Common myeloid progenitor, CD34-positive (primary cell): ENCODE results near the gene TDRKH.
"Not testable (repeated sequence)": the region's sequence is repeated elsewhere in the genome, so short reads cannot be mapped to it uniquely, and the experiment has no call there.

Experiments used
- CTCF ChIA-PET: fragments of 350-600 bp; sonication (Branson Sonifier 250); formaldehyde crosslinking; loops from one replicate; lab custom pipeline; 2021; ENCODE audit warnings: antibody characterized with exemption; lab: Charles Lee
- POLR2A ChIA-PET: fragments of 350-600 bp; sonication (Branson Sonifier 250); formaldehyde crosslinking; loops from one replicate; lab custom pipeline; 2021; ENCODE audit warnings: antibody characterized with exemption; lab: Charles Lee
- DNase-seq, 3 donors: peaks; one replicate each; pipeline versions ENCODE4 v3.0.0 to v3.0.0-alpha.2; 2013
- H3K27ac ChIP-seq, 2 experiments: 1 replicate in 1 of 2; 2 replicates in 1 of 2; pipeline ENCODE4 v1.7.0; 2013; ENCODE audit warnings: inconsistent platforms in 2 of 2, low read length in 2 of 2, mild to moderate bottlenecking in 2 of 2, low read depth in 1 of 2, moderate library complexity in 1 of 2; ENCODE audit not compliant: severe bottlenecking in 2 of 2, insufficient read depth in 1 of 2, poor library complexity in 1 of 2
- H3K27me3 ChIP-seq, 5 experiments: replicated peaks in 2 of 5; 1 replicate in 3 of 5; 2 replicates in 2 of 5; pipeline versions ENCODE4 v1.6.1 to v1.7.0; 2013; ENCODE audit warnings: low read length in 4 of 5, mild to moderate bottlenecking in 2 of 5, moderate library complexity in 2 of 5, inconsistent platforms in 1 of 5; ENCODE audit not compliant: insufficient read depth in 5 of 5, control insufficient read depth in 4 of 5
- H3K36me3 ChIP-seq, 4 experiments: 1 replicate in 2 of 4; 2 replicates in 2 of 4; pipeline versions ENCODE4 v1.6.1 to v1.7.0; 2013; ENCODE audit warnings: low read length in 3 of 4, control low read depth in 1 of 4, mild to moderate bottlenecking in 1 of 4; ENCODE audit not compliant: control insufficient read depth in 4 of 4, insufficient read depth in 4 of 4
- H3K4me1 ChIP-seq, 4 experiments: 1 replicate in 3 of 4; 2 replicates in 1 of 4; pipeline versions ENCODE4 v1.6.1 to v1.7.1; 2013; ENCODE audit warnings: low read length in 3 of 4, mild to moderate bottlenecking in 3 of 4, control low read depth in 1 of 4, inconsistent platforms in 1 of 4, moderate library complexity in 1 of 4; ENCODE audit not compliant: control insufficient read depth in 4 of 4, insufficient read depth in 4 of 4; ENCODE audit errors: control extremely low read depth in 1 of 4
- H3K4me3 ChIP-seq, 7 experiments: 1 replicate in 4 of 7; 2 replicates in 3 of 7; pipeline versions ENCODE4 v1.5.1 to v1.7.0; 2013; ENCODE audit warnings: mild to moderate bottlenecking in 7 of 7, low read length in 6 of 7, moderate library complexity in 6 of 7, inconsistent platforms in 2 of 7, low read depth in 2 of 7, control low read depth in 1 of 7; ENCODE audit not compliant: insufficient read depth in 4 of 7, control insufficient read depth in 1 of 7; ENCODE audit errors: extremely low read depth in 1 of 7
- H3K9me3 ChIP-seq, 5 experiments: 1 replicate in 4 of 5; 2 replicates in 1 of 5; pipeline versions ENCODE4 v1.6.1 to v1.7.1; 2013; ENCODE audit warnings: low read length in 4 of 5, mild to moderate bottlenecking in 2 of 5, inconsistent platforms in 1 of 5, low read depth in 1 of 5, moderate library complexity in 1 of 5; ENCODE audit not compliant: control insufficient read depth in 4 of 5, insufficient read depth in 2 of 5; ENCODE audit errors: control extremely low read depth in 1 of 5
- WGBS: methylation state at CpG from one replicate; pipeline ENCODE4 v1.1.5; 2013; ENCODE audit not compliant: insufficient coverage; 5-methylcytosine and 5-hydroxymethylcytosine counted together

Gene TDRKH

DNA sequence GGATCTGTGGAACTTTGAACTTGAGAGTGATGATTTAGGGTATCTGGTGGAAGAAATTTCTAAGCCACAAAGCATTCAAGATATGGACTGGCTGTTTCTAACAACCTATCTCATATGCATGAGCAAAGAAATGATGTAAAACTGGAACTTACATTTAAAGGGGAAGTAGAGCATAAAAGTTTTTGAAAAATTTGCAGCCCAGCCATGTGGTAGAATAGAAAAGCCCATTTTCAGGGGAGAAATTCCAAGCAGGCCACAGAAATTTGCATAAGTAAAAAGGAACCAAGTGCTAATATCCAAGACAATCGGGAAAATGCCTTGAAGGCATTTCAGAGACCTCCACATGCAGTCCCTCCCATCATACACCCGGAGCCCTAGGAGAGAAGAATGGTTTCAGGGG lies 53.3 kb downstream of the TDRKH start:
- Histone ChIP-seq H3K27me3 (peaks cover 0 to 5% (median 0%) of the 10 kb centered on the region in 5 experiments), H3K4me1 (peaks cover 0 to 6% (median 0%) of the 10 kb centered on the region in 4 experiments), H3K27ac (no peak overlapping the region), H3K36me3 (no peaks in the 10 kb centered on the region), H3K9me3 (peaks cover 0 to 15% (median 9%) of the 10 kb centered on the region in 5 experiments), H3K4me3 (no peak overlapping the region)
- CTCF ChIA-PET = interaction anchor here (1.0 to 2.6 kb wide), 2 partner anchors 25 to 74 kb away, joined by 3 to 5 read pairs; no protein-coding TSS in a partner anchor
- DNase-seq = no peak
- POLR2A ChIA-PET = no interaction called here
- 88% methylated on average over 2 of the region's 2 CpGs for WGBS

DNA sequence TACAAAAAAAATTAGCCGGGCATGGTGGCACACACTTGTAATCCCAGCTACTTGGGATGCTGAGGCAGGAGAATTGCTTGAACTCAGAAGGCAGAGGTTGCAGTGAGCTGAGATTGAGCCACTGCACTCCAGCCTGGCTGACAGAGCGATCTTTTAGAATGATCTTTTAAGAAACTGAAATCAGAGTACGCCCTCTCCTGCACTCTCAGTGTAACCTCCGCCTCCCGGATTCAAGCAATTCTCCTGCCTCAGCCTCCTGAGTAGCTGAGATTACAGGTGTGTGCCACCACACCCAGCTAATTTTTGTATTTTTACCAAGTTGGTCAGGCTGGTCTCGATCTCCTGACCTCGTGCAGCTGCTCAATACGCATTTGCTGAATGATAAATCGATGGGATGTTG lies 56.3 kb downstream of the TDRKH start:
- H3K36me3 ChIP-seq, H3K4me3 ChIP-seq, DNase-seq, POLR2A ChIA-PET, H3K4me1 ChIP-seq, H3K27ac ChIP-seq: not testable (repeated sequence)
- WGBS = 99% methylated on average over 9 of the region's 9 CpGs
- CTCF ChIA-PET = interaction anchor here (0.9 to 2.8 kb wide), 21 partner anchors 10 to 293 kb away, joined by 3 to 18 read pairs (median 4); partner anchors contain the start of genes RIIAD1 and TUFT1
- H3K9me3 ChIP-seq = peaks cover 0 to 15% (median 9%) of the 10 kb centered on the region in 5 experiments
- peaks cover 0 to 13% (median 0%) of the 10 kb centered on the region in 5 experiments for H3K27me3 ChIP-seq

- no peak overlapping the region for H3K4me3 ChIP-seq
- CTCF ChIA-PET = interaction anchor here (0.6 to 2.8 kb wide), 8 partner anchors 9 to 269 kb away, joined by 3 to 18 read pairs (median 4); partner anchors contain the start of gene RIIAD1
- peaks cover 0 to 14% (median 0%) of the 10 kb centered on the region in 5 experiments for H3K27me3 ChIP-seq
- POLR2A ChIA-PET = interaction anchor here (0.6 kb wide), 1 partner anchor 73 kb away, joined by 4 read pairs; no protein-coding TSS in a partner anchor
- DNase-seq = no peak
- H3K36me3 ChIP-seq = no peaks in the 10 kb centered on the region
- no peak overlapping the region for H3K27ac ChIP-seq
- H3K4me1 ChIP-seq = no peaks in the 10 kb centered on the region
- peaks cover 0 to 11% (median 9%) of the 10 kb centered on the region in 5 experiments for H3K9me3 ChIP-seq
- WGBS = 100% methylated on average over 3 of the region's 3 CpGs
Observed at GRCh38 chr1:151733126-151733525, 57.2 kb downstream of the TDRKH start.

DNA sequence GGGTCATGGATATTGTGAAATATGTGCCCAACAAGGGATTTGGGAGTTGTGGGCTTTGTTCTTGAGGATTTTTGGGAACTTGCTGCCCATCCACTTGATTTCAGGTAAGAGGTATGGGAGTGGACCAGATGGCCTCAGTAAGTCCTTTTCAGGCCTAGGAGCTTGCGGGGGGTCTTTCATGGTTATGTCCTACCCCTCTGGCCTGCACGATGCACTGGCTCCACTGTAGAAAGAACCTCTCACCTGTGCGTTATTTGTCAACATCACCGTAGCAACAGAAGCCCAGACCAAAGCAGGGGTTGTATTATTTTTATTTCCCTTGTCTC lies 60.4 kb downstream of the TDRKH start:
- Histone ChIP-seq H3K27ac (no peak overlapping the region), H3K9me3 (no peaks in the 10 kb centered on the region), H3K27me3 (peaks cover 0 to 22% (median 3%) of the 10 kb centered on the region in 5 experiments), H3K4me3 (no peak overlapping the region), H3K4me1 (no peaks in the 10 kb centered on the region), H3K36me3 (no peaks in the 10 kb centered on the region)
- WGBS = 100% methylated on average over 4 of the region's 4 CpGs
- ChIA-PET POLR2A (interaction anchor here (0.8 kb wide), 1 partner anchor 466 kb away, joined by 3 read pairs; no protein-coding TSS in a partner anchor), CTCF (interaction anchor here (0.8 kb wide), 1 partner anchor 136 kb away, joined by 3 read pairs; no protein-coding TSS in a partner anchor)
- DNase-seq = no peak

DNA sequence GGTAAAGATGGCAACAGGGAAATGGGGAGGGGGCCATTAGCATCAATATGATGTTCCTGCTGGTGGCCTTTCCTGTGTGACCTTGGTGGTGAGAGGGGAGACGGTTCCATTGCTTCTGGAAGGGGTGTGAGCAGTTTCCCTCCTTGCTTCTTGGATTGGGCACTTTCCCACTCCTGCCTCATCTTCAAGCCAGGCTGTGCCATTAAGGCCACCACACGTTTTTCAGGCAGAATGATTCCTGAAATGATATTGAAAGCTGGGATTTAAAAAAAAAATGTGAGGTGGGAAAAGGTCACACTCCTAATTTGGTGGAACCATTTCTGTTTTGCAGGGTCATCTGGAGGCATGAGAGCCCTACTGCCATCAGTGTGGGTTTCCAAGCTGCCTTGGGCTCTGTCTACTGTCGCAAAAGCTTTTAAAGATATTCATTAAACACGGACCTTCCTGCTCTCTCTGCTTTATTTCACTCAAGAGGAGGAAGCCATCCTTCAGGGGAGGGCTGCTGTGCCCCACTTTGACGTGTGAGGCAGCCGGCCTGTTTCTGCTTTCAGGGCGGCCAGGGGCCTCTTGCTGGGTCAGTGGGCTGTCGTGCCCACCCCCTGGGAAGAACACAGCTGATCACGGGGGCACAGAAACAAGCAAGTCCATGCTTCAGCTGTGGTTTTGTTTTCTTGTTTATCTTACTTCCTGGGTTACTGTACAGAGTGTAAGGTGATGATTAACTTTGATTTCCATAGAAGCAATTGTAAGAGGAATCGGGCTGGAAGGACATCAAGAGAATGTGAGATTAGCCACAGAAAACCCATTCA lies 60.9 kb downstream of the TDRKH start:
- Histone ChIP-seq H3K4me3 (no peak overlapping the region), H3K27me3 (peaks cover 0 to 24% (median 3%) of the 10 kb centered on the region in 5 experiments), H3K4me1 (no peaks in the 10 kb centered on the region), H3K27ac (no peak overlapping the region), H3K9me3 (no peaks in the 10 kb centered on the region), H3K36me3 (no peaks in the 10 kb centered on the region)
- ChIA-PET POLR2A (interaction anchor here (0.8 kb wide), 1 partner anchor 465 kb away, joined by 3 read pairs; no protein-coding TSS in a partner anchor), CTCF (interaction anchor here (0.8 to 1.5 kb wide), 2 partner anchors 32 to 135 kb away, joined by 3 read pairs; no protein-coding TSS in a partner anchor)
- no peak for DNase-seq
- WGBS = 95% methylated on average over 9 of the region's 10 CpGs

- 79% methylated on average over 15 of the region's 19 CpGs for WGBS
- H3K36me3 ChIP-seq = no peaks in the 10 kb centered on the region
- H3K9me3 ChIP-seq = no peaks in the 10 kb centered on the region
- CTCF ChIA-PET = interaction anchor here (1.0 to 1.5 kb wide), 4 partner anchors 31 to 280 kb away, joined by 3 to 4 read pairs (median 3); partner anchors contain the start of gene TUFT1
- no peak overlapping the region for H3K27ac ChIP-seq
- no peaks in the 10 kb centered on the region for H3K4me1 ChIP-seq
- no peak for DNase-seq
- POLR2A ChIA-PET = no interaction called here
- H3K27me3 ChIP-seq = peaks cover 0 to 32% (median 10%) of the 10 kb centered on the region in 5 experiments
- no peak overlapping the region for H3K4me3 ChIP-seq
Observed at GRCh38 chr1:151728151-151729054, 61.9 kb downstream of the TDRKH start.
